Adrenal gland (tissue), 12 donors: ENCODE measurements around the gene MOB3B. TPM values are rescaled to one million over a fixed set of nuclear protein-coding genes. Genes with fewer than 3 reads are reported as not detected.

Experiments
- DNase-seq, 7 donors: peaks; one replicate each; pipeline ENCODE4 v3.0.0-alpha.2; 2019 to 2020
- H3K27ac ChIP-seq, 5 donors: fragments of 200-600 bp; sonication (generic) in 4 of 5; 1 replicate in 3 of 5; 2 replicates in 2 of 5; pipeline versions ENCODE4 v1.5.1 to v1.8.0; 2016 to 2020; ENCODE audit warnings: mild to moderate bottlenecking in 1 of 5
- H3K27me3 ChIP-seq: fragments of 200-600 bp; 2 replicates; pipeline ENCODE4 v1.8.0; 2021
- H3K36me3 ChIP-seq, 2 donors: fragments of 200-600 bp; replicated peaks in 1 of 2; 1 replicate in 1 of 2; 2 replicates in 1 of 2; pipeline versions ENCODE4 v1.5.1 to v1.8.0; 2018 to 2022
- H3K4me1 ChIP-seq, 2 donors: fragments of 200-600 bp; replicated peaks in 1 of 2; 1 replicate in 1 of 2; 2 replicates in 1 of 2; pipeline versions ENCODE4 v1.5.1 to v1.8.0; 2018 to 2021
- H3K4me3 ChIP-seq, 4 donors: fragments of 200-600 bp; sonication (generic) in 3 of 4; one replicate each; pipeline ENCODE4 v1.5.1; 2016 to 2018
- H3K9me3 ChIP-seq, 3 donors: fragments of 200-600 bp; sonication (generic) in 1 of 3; replicated peaks in 1 of 3; 1 replicate in 2 of 3; 2 replicates in 1 of 3; pipeline versions ENCODE4 v1.5.1 to v1.8.0; 2016 to 2021
- POLR2A ChIP-seq, 2 donors: fragments of 450-650 bp; IDR thresholded peaks; one replicate each; pipeline ENCODE4 v1.6.1; 2017; ENCODE audit warnings: antibody characterized with exemption in 2 of 2, mild to moderate bottlenecking in 2 of 2, moderate library complexity in 1 of 2
- WGBS, 4 donors: extraction: QIAGEN DNeasy Blood & Tissue Kit in 2 of 4; methylation state at CpG; one replicate each; pipeline versions ENCODE4 v1.1.5 to v1.1.7; 2013 to 2017; 5-methylcytosine and 5-hydroxymethylcytosine counted together
- intact Hi-C, 2 donors: fragments of 100-400 bp; cut with DNase I; formaldehyde crosslinking; loops; one replicate each; pipeline versions ENCODE4 v1.14.1 to v1.15.0; 2022 to 2023
- polyA plus RNA-seq, 3 donors: library from polyadenylated mRNA; stranded (reverse); fragments of 200-250 nt in 2 of 3; fragments of 350-450 nt in 1 of 3; fragmentation: Illumina TruSeq in 1 of 3; extraction: RNeasy Lipid Tissue Mini Kit (QIAGEN cat#74804) in 1 of 3; gene quantifications; one replicate each; pipeline ENCODE4 v1.2.3, GENCODE V29; 2013 to 2014
- total RNA-seq, 9 donors: library from RNA; depleted of rRNA in 4 of 9; stranded (reverse); fragments of >200 nt in 4 of 9; fragments of 120-200 nt in 1 of 9; fragmentation: NEBNext Ultra II Directional in 1 of 9; extraction: Animal tissue kit (Norgen Biotek cat#: 25700) in 1 of 9; gene quantifications; one replicate each; pipeline versions ENCODE4 v1.1.0 to v1.2.4, GENCODE V29; 2013 to 2023
- TF ChIP-seq, protein P1 (sequence below), 6 experiments: fragments of 450-650 bp in 4 of 6; fragments of 200-600 bp in 2 of 6; sonication (generic) in 1 of 6; IDR thresholded peaks; 1 replicate in 5 of 6; 2 replicates in 1 of 6; pipeline versions ENCODE4 v1.5.1 to v1.8.0; 2016 to 2021; ENCODE audit warnings: antibody characterized with exemption in 6 of 6, mild to moderate bottlenecking in 2 of 6, moderate library complexity in 1 of 6
- donor health status: healthy with polysubstance abuse.
- donor health status: Bipolar disorder and iron deficiency.
- donor health status: DM: yes; HTN: yes; CAD: no.
- donor health status: DM: no; HTN: no; CAD: no.
- donor health status: DM: no; HTN: no; CAD: no.
- donor health status: DM: yes; HTN: yes; CAD: no.

MOB3B gene
- total and polyA plus RNA-seq, 12 donors, result 1.3 to 9.0 (median 3.4) TPM

DNA sequence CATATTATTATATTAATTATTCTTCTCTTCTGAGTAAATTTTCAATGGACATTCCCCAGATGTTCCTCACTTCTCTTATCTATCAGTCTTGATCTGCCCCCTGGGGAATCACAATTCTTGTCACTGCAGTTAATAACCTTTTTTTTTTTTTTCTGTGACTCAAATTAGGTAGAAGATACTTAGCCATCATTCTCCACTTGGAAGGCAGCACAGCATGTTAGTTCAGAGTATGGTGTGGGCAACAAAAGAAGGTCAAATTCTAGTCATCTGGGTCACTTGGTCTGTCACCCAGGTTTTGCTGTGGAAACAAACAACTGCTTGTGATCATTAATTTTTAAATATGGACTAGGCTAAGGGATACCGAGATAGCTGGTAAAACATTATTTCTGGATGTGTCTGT lies 8.1 kb upstream of the MOB3B start:
- Histone ChIP-seq H3K9me3 (no peaks in the 10 kb centered on the region), H3K27ac (no peak overlapping the region), H3K4me1 (peaks cover 7 to 21% of the 10 kb centered on the region in 2 donors), H3K27me3 (no peaks in the 10 kb centered on the region), H3K36me3 (no peaks in the 10 kb centered on the region), H3K4me3 (no peak overlapping the region)
- intact Hi-C loops, result no loop called here
- DNase-seq, result no peak
- TF ChIP-seq, protein P1, sequence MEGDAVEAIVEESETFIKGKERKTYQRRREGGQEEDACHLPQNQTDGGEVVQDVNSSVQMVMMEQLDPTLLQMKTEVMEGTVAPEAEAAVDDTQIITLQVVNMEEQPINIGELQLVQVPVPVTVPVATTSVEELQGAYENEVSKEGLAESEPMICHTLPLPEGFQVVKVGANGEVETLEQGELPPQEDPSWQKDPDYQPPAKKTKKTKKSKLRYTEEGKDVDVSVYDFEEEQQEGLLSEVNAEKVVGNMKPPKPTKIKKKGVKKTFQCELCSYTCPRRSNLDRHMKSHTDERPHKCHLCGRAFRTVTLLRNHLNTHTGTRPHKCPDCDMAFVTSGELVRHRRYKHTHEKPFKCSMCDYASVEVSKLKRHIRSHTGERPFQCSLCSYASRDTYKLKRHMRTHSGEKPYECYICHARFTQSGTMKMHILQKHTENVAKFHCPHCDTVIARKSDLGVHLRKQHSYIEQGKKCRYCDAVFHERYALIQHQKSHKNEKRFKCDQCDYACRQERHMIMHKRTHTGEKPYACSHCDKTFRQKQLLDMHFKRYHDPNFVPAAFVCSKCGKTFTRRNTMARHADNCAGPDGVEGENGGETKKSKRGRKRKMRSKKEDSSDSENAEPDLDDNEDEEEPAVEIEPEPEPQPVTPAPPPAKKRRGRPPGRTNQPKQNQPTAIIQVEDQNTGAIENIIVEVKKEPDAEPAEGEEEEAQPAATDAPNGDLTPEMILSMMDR (IDR thresholded peaks at IDR 0.05), result no peak
- no peak for TF ChIP-seq POLR2A (IDR thresholded peaks at IDR 0.05)
- WGBS, 4 donors, result 87 to 100% (median 96%) methylated on average over 1 of the region's 1 CpG

DNA sequence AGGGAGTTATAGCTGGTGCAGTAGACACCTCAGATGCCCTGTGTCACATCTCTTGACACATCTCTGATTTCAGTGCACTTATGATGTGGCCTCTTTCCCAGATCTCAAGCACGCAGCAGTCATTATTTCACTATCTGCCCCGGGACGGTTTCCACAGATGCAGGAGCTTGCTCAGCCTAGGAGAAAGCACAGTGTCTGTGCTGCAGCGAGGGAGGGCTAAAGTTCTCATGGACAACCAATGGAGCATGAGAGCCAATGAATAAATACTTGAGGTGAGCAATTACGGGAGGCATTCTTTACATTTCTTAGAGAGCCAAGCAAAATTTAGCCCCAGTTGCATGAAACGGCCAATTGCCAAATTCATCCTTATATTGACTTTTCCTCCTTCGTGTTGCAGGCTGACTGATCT lies 7.4 kb upstream of the MOB3B start:
- TF ChIP-seq, protein P1 (IDR thresholded peaks at IDR 0.05), result no peak
- TF ChIP-seq POLR2A (IDR thresholded peaks at IDR 0.05), result no peak
- DNase-seq, result no peak
- Histone ChIP-seq H3K9me3 (no peaks in the 10 kb centered on the region), H3K27me3 (no peaks in the 10 kb centered on the region), H3K27ac (no peak overlapping the region), H3K4me1 (peaks cover 7 to 20% of the 10 kb centered on the region in 2 donors), H3K36me3 (no peaks in the 10 kb centered on the region), H3K4me3 (no peak overlapping the region)
- 79 to 93% (median 89%) methylated on average over 7 of the region's 7 CpGs for WGBS, 4 donors
- intact Hi-C loops, result no loop called here

DNA sequence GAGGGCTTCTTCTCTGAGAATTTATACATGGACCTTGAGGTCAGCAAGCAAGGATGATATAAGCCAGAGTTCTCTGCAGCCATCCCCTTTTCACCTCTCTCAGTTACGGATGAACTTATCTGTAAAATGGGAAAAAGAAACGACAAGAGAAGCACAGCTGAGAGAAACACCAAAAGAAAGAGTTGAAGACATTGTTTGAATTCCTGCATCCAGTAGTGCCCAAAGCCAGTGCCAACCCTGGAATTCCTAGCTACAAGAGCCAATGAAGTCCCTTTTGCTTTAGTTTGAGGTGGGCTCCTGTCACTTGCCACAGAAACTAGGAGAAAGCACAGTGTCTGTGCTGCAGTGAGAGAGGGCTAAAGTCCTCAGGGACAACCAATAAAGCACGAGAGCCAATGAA lies 6.6 kb upstream of the MOB3B start:
- H3K4me3 ChIP-seq, result no peak overlapping the region
- no peak for DNase-seq
- intact Hi-C loops, result no loop called here
- TF ChIP-seq, protein P1 (IDR thresholded peaks at IDR 0.05), result no peak
- no peak for TF ChIP-seq POLR2A (IDR thresholded peaks at IDR 0.05)
- H3K27ac ChIP-seq, result no peak overlapping the region
- peaks cover 7 to 18% of the 10 kb centered on the region in 2 donors for H3K4me1 ChIP-seq
- 88 to 95% (median 93%) methylated on average over 3 of the region's 3 CpGs for WGBS, 4 donors
- no peaks in the 10 kb centered on the region for H3K9me3 ChIP-seq
- no peaks in the 10 kb centered on the region for H3K27me3 ChIP-seq
- H3K36me3 ChIP-seq, result no peaks in the 10 kb centered on the region

DNA sequence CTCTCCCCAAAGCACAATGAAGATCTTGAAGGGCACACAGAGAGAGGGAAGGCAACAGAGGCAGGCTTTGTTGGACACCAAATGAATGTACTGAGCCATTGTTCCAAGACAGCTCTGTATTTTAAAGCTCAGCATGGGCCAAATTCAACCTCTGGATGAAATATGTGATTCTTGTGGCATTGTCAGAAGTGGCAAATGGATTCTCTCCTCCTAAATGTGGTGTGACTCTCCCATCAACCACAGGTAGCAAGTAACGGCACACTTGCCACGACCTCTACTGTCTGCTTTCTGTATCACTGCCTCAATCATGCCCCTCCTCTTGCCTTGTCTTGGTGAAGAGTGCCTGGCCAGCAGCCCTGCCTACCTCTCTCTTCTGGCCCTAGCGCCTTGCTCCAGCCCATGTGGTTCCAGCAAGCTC lies 6.1 kb upstream of the MOB3B start:
- no peak for DNase-seq
- peaks cover 7 to 15% of the 10 kb centered on the region in 2 donors for H3K4me1 ChIP-seq
- intact Hi-C loops, result no loop called here
- no peaks in the 10 kb centered on the region for H3K27me3 ChIP-seq
- no peak overlapping the region for H3K4me3 ChIP-seq
- TF ChIP-seq POLR2A (IDR thresholded peaks at IDR 0.05), result no peak
- TF ChIP-seq, protein P1 (IDR thresholded peaks at IDR 0.05), result no peak
- H3K27ac ChIP-seq, result no peak overlapping the region
- 85 to 91% (median 88%) methylated on average over 3 of the region's 3 CpGs for WGBS, 4 donors
- H3K36me3 ChIP-seq, result no peaks in the 10 kb centered on the region
- no peaks in the 10 kb centered on the region for H3K9me3 ChIP-seq
